ENCODE measurements around the gene ZNF362. TPM values are rescaled to one million over a fixed set of nuclear protein-coding genes. Genes with fewer than 3 reads are reported as not detected.
A peak's percentile ranks its signal among the peaks of the same experiment; 100 is the strongest.
"Not testable (repeated sequence)": the region's sequence is repeated elsewhere in the genome, so short reads cannot be mapped to it uniquely, and the experiment has no call there.

ZNF362 gene
- total RNA-seq, 4 donors from 2014 or later = 3.6 to 18.9 (median 13.7) TPM

DNA sequence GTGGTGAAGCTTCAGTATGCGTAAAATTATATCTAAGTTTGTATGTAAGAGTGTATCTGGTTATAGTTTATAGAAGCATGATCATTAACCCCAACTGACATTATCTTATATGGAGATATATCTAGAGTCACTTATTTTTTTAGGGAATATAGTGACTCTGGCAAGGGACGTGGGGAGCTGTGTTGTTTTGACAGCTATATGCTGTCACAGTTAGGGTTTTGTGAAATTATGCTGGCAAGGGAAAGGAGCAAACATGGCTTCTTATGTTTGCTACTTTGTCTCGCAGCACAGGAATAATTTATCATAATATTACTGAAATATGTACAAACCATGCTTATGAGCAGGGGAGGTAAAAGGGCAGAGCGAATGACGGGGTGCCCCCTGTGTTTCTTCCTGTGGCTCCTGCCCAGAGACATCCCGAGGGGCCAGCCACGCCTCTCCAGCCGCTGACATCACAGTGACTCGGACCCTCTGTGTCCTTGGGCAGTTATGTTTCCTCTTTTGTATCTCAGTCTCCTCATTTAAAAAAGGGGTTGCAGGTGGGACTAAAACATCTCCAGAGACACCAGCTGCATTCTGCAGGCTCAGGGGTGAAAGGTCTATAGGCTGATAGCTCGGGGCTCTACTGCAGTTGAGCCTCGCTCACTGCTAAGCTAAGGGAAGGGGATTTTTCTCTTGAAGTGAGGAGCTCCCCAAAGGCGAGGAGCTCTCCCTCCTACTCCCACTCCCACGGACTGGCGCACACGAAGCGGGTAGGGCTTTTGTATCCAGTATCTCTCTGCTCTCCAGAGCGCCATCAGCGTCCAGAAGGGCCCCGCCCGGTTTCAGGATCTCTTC, 49.7 kb downstream of the ZNF362 start:
- TF ChIP-seq CTCF (IDR thresholded peaks at IDR 0.05) = no peak
- no peak for TF ChIP-seq POLR2A (IDR thresholded peaks at IDR 0.05)
- DNase-seq = no peak
- Histone ChIP-seq H3K4me3 (peak overlapping the region; percentile 22 to 56 (median 38)), H3K36me3 (peaks cover 0 to 1% (median 0%) of the 10 kb centered on the region in 3 donors), H3K27me3 (peaks cover 0 to 14% (median 0%) of the 10 kb centered on the region in 4 donors), H3K27ac (peak overlapping the region in 1 of 4 donors; percentile 38), H3K9me3 (no peaks in the 10 kb centered on the region), H3K4me1 (peaks cover 5 to 28% (median 12%) of the 10 kb centered on the region in 3 donors)
- WGBS, 2 donors = 73 to 79% methylated on average over 9 to 12 of the region's 20 CpGs
- intact Hi-C loops (cut with DNase I) = no loop called here

GRCh38 chr1:33306653-33307493, 50.6 kb downstream of the ZNF362 start:
- no peak for TF ChIP-seq POLR2A (IDR thresholded peaks at IDR 0.05)
- TF ChIP-seq CTCF (IDR thresholded peaks at IDR 0.05) = no peak
- Histone ChIP-seq H3K9me3 (no peaks in the 10 kb centered on the region), H3K4me3 (peak overlapping the region; percentile 22 to 56 (median 38)), H3K4me1 (peaks cover 5 to 21% (median 12%) of the 10 kb centered on the region in 3 donors), H3K27ac (peak overlapping the region in 1 of 4 donors; percentile 38), H3K36me3 (no peaks in the 10 kb centered on the region), H3K27me3 (peaks cover 0 to 14% (median 0%) of the 10 kb centered on the region in 4 donors)
- intact Hi-C loops (cut with DNase I) = no loop called here
- DNase-seq = no peak
- WGBS, 2 donors = 29 to 49% methylated on average over 23 to 47 of the region's 113 CpGs

DNA sequence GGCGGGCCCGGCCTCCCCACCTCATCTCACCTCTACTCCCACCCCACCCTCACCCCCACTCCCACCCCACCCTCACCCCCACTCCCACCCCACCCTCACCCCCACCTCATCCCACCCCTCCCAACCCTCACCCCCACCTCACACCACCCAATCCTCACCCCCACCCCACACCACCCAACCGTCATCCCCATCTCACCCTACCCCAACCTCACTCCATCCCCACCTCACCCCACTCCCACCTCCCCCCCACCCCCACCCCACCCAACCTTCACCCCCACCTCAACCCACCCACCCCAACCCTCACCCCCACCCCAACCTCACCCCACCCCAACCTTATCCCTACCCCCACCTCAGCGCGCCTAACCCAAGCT, 51.2 kb downstream of the ZNF362 start:
- TF ChIP-seq POLR2A (IDR thresholded peaks at IDR 0.05) (no peak), CTCF (IDR thresholded peaks at IDR 0.05) (no peak)
- intact Hi-C loops (cut with DNase I) = no loop called here
- no peaks in the 10 kb centered on the region for H3K9me3 ChIP-seq
- H3K27ac ChIP-seq = no peak overlapping the region
- peaks cover 0 to 14% (median 0%) of the 10 kb centered on the region in 4 donors for H3K27me3 ChIP-seq
- no peaks in the 10 kb centered on the region for H3K36me3 ChIP-seq
- peaks cover 5 to 15% (median 12%) of the 10 kb centered on the region in 3 donors for H3K4me1 ChIP-seq
- no peak for DNase-seq
- 81 to 88% methylated on average over 2 to 3 of the region's 5 CpGs for WGBS, 2 donors
- no peak overlapping the region for H3K4me3 ChIP-seq

DNA sequence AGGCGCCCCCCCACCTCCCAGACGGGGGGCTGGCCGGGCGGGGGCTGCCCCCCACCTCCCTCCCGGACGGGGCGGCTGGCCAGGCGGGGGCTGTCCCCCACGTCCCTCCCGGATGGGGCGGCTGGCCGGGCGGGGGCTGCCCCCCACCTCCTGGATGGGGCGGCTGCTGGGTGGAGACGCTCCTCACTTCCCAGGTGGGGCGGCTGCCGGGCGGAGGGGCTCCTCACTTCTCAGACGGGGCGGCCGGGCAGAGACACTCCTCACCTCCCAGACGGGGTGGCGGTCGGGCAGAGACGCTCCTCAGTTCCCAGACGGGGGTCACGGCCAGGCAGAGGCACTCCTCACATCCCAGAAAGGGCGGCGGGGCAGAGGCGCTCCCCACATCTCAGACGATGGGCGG, 53.1 kb downstream of the ZNF362 start:
- no CpG with 5 or more reads among the region's 32 CpGs for WGBS, 2 donors
- peaks cover 5 to 15% (median 12%) of the 10 kb centered on the region in 3 donors for H3K4me1 ChIP-seq

GRCh38 chr1:33310702-33311101, 54.4 kb downstream of the ZNF362 start:
- Histone ChIP-seq H3K4me3 (no peak overlapping the region), H3K4me1 (peaks cover 5 to 15% (median 12%) of the 10 kb centered on the region in 3 donors), H3K9me3 (no peaks in the 10 kb centered on the region), H3K27ac (no peak overlapping the region), H3K36me3 (no peaks in the 10 kb centered on the region), H3K27me3 (peaks cover 0 to 14% (median 0%) of the 10 kb centered on the region in 4 donors)
- TF ChIP-seq CTCF (IDR thresholded peaks at IDR 0.05) (no peak), POLR2A (IDR thresholded peaks at IDR 0.05) (no peak)
- intact Hi-C loops (cut with DNase I) = no loop called here
- 82 to 87% methylated on average over 5 to 7 of the region's 8 CpGs for WGBS, 2 donors
- no peak for DNase-seq

More for the DNA sequence above, 53.1 kb downstream of the ZNF362 start:
- DNase-seq; H3K4me3 ChIP-seq; intact Hi-C loops (cut with DNase I); H3K9me3 ChIP-seq; H3K27ac ChIP-seq; H3K36me3 ChIP-seq: not testable (repeated sequence)
- peaks cover 0 to 14% (median 0%) of the 10 kb centered on the region in 4 donors for H3K27me3 ChIP-seq
